ENCODE measurements around the gene SNX14. TPM values are rescaled to one million over a fixed set of nuclear protein-coding genes. Genes with fewer than 3 reads are reported as not detected.
A peak's percentile ranks its signal among the peaks of the same experiment; 100 is the strongest.

SNX14 gene
- total RNA-seq, 1 donor from 2014 or later = 62.4 TPM

DNA sequence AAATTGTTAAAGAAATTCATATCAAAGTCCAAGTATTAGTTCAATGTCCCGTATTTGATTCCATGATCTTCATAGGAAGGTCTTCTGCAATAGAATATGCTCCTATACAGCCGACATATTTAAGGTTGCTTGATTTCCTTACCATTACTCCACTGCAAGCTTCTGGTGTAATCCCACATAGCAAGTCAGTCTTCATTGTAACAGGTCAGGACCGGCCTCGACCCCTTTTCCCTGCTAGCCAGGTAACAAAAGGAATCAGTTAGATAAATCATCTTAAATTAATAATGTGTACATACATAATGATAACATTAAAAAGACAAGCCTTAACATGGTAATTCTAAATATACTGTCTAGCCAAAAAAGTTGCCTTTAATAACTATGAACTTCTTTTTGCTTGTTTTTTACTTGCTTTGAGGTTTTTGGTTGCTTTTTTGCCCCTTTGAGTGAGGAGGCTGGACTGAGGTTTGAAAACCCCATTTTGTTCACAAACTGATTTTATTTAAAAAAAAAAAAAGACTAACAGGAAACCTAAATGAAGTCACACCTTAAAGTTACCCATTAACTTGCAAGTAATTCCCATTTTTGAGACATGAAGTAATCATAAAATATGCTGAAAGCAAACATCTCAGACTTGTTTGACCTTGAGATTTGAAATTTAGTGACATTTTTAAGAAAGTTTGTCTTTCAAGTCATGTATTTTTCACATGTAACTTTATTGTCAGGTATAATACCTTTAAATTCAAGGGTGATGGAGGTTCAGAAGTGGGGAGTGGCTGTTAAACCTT lies 19.2 kb upstream of the SNX14 start:
- Mint-ChIP-seq H3K27ac (no peak overlapping the region), H3K4me3 (no peak overlapping the region), H3K9me3 (no peaks in the 10 kb centered on the region), H3K27me3 (no peaks in the 10 kb centered on the region), H3K4me1 (ENCODE audit: unreplicated experiment) (no peaks in the 10 kb centered on the region), H3K36me3 (peaks cover 31% of the 10 kb centered on the region)
- DNase-seq (ENCODE audit: extremely low spot score, unreplicated experiment) = no peak
- TF ChIP-seq, protein P1, sequence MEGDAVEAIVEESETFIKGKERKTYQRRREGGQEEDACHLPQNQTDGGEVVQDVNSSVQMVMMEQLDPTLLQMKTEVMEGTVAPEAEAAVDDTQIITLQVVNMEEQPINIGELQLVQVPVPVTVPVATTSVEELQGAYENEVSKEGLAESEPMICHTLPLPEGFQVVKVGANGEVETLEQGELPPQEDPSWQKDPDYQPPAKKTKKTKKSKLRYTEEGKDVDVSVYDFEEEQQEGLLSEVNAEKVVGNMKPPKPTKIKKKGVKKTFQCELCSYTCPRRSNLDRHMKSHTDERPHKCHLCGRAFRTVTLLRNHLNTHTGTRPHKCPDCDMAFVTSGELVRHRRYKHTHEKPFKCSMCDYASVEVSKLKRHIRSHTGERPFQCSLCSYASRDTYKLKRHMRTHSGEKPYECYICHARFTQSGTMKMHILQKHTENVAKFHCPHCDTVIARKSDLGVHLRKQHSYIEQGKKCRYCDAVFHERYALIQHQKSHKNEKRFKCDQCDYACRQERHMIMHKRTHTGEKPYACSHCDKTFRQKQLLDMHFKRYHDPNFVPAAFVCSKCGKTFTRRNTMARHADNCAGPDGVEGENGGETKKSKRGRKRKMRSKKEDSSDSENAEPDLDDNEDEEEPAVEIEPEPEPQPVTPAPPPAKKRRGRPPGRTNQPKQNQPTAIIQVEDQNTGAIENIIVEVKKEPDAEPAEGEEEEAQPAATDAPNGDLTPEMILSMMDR (conservative IDR thresholded peaks at IDR 0.05) = no peak

GRCh38 chr6:85610182-85610895 lies 16.7 kb upstream of the SNX14 start:
- no peak overlapping the region for H3K4me3 Mint-ChIP-seq
- no peak overlapping the region for H3K27ac Mint-ChIP-seq
- peaks cover 4% of the 10 kb centered on the region for H3K4me1 Mint-ChIP-seq (ENCODE audit: unreplicated experiment)

GRCh38 chr6:85602100-85602499 lies 8.4 kb upstream of the SNX14 start:
- TF ChIP-seq, protein P1 (conservative IDR thresholded peaks at IDR 0.05) = no peak
- no peaks in the 10 kb centered on the region for H3K27me3 Mint-ChIP-seq
- no peak overlapping the region for H3K27ac Mint-ChIP-seq
- H3K9me3 Mint-ChIP-seq = no peaks in the 10 kb centered on the region
- peaks cover 4% of the 10 kb centered on the region for H3K4me1 Mint-ChIP-seq (ENCODE audit: unreplicated experiment)
- H3K36me3 Mint-ChIP-seq = peaks cover 6% of the 10 kb centered on the region
- H3K4me3 Mint-ChIP-seq = no peak overlapping the region
- DNase-seq (ENCODE audit: extremely low spot score, unreplicated experiment) = no peak

More at GRCh38 chr6:85610182-85610895, 16.7 kb upstream of the SNX14 start:
- Mint-ChIP-seq H3K9me3 (no peaks in the 10 kb centered on the region), H3K36me3 (peaks cover 24% of the 10 kb centered on the region), H3K27me3 (no peaks in the 10 kb centered on the region)
- DNase-seq (ENCODE audit: extremely low spot score, unreplicated experiment) = no peak
- TF ChIP-seq, protein P1 (conservative IDR thresholded peaks at IDR 0.05) = no peak

GRCh38 chr6:85600713-85601313 lies 7.2 kb upstream of the SNX14 start:
- Mint-ChIP-seq H3K9me3 (no peaks in the 10 kb centered on the region), H3K27me3 (no peaks in the 10 kb centered on the region), H3K36me3 (peaks cover 6% of the 10 kb centered on the region), H3K4me1 (ENCODE audit: unreplicated experiment) (peaks cover 3% of the 10 kb centered on the region), H3K27ac (no peak overlapping the region), H3K4me3 (no peak overlapping the region)
- TF ChIP-seq, protein P1 (conservative IDR thresholded peaks at IDR 0.05) = no peak
- DNase-seq (ENCODE audit: extremely low spot score, unreplicated experiment) = no peak

GRCh38 chr6:85594197-85594930 lies 706 bp upstream of the SNX14 start:
- H3K4me1 Mint-ChIP-seq (ENCODE audit: unreplicated experiment) = peaks cover 7% of the 10 kb centered on the region
- H3K27me3 Mint-ChIP-seq = no peaks in the 10 kb centered on the region
- TF ChIP-seq, protein P1 (conservative IDR thresholded peaks at IDR 0.05) = no peak
- no peak for DNase-seq (ENCODE audit: extremely low spot score, unreplicated experiment)
- peak overlapping the region; percentile 97 for H3K27ac Mint-ChIP-seq
- no peaks in the 10 kb centered on the region for H3K9me3 Mint-ChIP-seq
- H3K4me3 Mint-ChIP-seq = peak overlapping the region; percentile 97
- H3K36me3 Mint-ChIP-seq = peaks cover 19% of the 10 kb centered on the region
